GM19099 (cell line): ENCODE measurements around the gene VAV2.

Source experiments
- POLR2A ChIP-seq: IDR thresholded peaks from 3 replicates; pipeline ENCODE4 v1.6.1; 2011; ENCODE audit warnings: low read depth; ENCODE audit not compliant: insufficient read length; ENCODE audit errors: extremely low read depth

Gene VAV2

DNA sequence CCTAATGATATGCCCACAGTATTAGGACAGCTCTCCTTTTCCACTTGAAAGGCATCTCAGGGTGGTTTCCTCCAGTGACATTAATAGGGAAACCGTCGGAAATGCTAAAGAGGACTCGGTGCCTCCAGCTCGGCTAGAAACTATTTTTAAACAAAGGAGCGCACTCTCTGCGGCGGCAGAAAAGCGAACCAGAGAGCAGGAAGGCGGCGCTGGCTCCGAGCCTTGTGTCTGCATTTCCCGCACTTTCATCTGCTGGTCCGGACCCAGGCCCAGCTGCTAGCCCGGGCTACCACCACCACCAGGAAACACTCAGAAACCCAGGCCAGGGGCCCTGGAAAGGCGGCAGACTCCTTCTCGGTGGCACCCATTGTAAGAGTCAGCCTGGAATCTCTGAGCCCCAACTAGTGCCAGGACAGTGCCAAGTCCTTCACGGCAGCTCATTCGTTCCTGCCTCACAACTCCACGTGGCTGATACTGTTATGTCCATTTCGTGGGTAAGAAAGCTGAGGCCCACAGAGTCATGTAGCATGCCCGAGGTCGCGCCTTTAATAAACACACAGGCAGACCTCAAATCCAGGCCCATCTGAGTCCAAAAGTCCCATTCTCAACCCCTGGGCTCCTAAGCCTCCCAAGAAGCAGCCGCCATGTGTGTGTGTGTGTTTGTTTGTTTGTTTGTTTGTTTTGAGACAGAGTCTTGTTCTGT, 73.9 kb downstream of the VAV2 start:
- TF ChIP-seq POLR2A, result no peak

DNA sequence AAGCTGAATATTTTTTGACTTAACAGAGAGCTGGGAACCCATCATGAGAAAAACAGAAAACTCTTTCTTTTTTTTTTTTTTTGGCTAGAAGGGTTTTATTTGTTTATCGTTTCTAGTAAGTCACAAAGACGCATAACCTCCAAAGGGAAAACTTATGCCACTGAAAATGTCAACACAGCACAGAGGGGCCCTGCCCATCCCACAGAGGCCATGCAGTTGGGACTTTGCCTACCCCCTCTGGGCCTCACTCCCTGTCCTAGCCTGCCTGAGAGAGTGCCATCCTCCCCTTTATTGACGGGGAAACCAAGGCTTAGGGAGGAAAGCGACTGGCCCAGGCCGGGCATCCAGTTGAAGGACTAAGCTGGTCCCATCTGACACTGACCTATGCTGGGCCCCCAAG, 74.7 kb downstream of the VAV2 start:
- no peak for TF ChIP-seq POLR2A

DNA sequence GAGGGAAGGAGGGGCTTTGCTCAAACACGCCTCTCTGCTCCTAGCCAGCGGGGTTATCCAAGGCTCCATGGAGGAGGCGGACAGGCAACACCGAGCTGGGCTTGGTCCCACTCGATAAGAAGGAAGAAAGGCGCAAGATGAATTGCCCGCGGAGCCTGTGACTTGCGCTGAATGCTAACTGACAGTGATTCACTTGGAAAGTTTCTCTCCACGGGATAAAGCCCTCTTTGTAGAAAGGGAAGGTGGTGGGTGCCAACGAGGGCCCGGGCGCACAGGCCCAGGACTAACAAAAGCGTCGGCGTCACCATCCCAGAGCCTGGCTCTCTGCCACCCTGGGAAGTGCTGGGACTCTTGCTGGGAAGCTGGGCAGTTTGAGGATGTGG, 76.0 kb downstream of the VAV2 start:
- no peak for TF ChIP-seq POLR2A

- TF ChIP-seq POLR2A, result no peak
Measured at GRCh38 chr9:133915534-133916158, 76.5 kb downstream of the VAV2 start.

DNA sequence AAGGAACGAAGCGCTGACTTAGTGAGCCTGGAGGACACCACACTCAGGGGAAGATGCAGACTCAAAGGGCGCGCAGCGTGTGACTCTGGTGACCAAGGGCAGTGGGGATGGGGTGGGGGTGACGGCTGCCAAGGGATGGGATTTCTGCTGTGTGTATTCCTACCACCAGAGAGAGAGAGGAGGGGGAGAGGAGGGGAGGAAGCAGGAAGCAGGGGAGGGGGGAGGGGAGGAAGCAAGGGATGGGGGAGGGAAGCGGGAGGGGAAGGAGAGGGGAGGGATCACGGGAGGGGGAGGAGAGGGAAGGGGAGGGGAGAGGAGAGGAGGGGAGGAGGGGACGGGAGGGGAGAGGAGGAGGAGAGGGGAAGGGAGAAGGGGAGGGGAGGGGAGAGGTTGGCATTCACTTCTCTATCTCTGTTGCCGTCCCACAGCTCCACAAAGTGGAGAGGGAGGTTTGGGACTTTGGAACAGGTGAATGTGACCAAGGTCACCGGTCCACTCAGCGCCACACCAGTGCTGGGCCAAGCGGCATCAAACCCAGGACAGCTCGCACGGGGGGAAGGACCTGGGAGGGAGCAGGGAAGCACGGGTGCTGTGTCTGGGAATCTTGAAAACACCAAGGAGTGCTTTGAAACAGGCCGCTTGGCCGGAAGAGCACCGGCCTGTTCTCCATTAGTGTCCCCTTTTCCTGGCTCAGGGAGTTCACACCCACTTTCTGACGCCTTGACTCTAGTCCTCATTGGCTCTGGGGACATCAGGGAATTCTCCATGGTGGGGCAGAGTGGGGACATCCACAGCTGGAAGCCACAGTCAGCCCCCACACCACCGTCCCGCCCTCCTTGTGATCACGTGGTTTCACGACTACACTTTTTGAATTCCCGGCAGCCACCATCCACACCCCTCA, 77.4 kb downstream of the VAV2 start:
- no peak for TF ChIP-seq POLR2A

- no peak for TF ChIP-seq POLR2A
Measured at GRCh38 chr9:133913571-133914369, 78.4 kb downstream of the VAV2 start.

GRCh38 chr9:133910855-133911514, 81.1 kb downstream of the VAV2 start:
- no peak for TF ChIP-seq POLR2A

DNA sequence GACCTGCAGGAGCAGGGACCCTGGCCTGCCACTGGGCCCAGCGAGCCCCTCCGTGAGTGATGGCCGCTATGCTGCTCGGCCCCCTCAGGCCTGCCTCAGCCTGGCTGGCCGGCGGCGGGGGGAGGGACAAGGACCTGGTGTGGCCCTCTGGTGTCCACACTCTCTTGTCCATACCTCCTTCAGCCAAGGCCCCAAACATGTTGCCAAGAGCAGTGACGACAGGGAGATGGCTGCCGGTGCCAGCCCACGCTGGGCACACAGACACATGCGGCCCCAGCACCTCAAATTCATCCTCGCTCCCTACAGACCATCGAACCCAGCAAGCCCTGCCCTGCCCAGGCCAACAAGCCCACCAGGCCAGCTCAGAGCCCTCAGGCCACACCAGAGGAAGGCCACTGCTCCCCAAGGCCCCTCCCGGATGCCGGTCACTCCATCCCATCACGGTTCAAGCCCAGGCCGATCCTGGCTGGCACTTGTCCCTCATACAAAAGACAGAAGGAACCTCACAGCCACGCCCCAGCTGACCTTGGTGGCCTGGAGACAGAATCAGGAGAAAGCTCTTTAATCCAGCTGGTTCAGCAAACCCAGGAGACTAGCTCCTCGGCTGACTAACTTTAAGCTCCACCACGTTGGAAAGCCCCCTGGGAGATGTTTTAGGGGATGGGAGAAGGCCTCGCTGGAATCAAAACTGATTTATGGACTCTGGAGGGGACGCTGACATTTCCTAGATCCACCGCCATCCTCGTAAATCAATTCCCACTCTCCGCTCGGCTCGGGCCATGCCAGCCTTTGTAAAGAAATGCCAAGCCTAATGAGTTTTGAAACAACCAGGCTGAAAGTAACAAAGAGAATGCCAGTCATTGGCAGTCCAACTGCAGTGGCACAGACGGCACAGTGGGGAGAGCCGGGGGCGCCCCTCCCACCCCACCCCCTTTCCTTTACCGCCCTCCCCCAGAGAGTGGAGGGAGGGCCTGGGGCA, 84.9 kb downstream of the VAV2 start:
- TF ChIP-seq POLR2A, result no peak

DNA sequence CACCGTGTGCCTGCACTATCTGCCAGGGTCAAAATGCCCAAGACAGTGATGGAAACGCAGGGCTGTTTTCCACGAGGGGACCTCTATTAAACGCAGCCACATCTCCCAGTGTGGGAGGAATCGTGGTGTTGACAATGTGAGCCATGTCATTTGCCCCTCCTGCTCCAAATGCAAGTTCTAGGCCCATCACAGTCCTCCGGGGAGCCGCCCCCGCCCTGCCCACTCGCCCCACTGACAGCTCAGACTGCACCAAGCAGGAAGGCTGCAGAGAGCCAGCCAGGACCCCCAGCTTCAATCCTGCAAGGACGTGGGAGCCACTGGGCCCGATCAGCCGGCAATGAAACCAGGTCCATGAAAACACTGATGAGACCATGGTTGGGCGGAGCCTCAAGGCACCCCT, 85.9 kb downstream of the VAV2 start:
- no peak for TF ChIP-seq POLR2A

- no peak for TF ChIP-seq POLR2A
Measured at GRCh38 chr9:133905493-133905892, 86.6 kb downstream of the VAV2 start.

GRCh38 chr9:133904346-133905090, 87.6 kb downstream of the VAV2 start:
- TF ChIP-seq POLR2A, result no peak

DNA sequence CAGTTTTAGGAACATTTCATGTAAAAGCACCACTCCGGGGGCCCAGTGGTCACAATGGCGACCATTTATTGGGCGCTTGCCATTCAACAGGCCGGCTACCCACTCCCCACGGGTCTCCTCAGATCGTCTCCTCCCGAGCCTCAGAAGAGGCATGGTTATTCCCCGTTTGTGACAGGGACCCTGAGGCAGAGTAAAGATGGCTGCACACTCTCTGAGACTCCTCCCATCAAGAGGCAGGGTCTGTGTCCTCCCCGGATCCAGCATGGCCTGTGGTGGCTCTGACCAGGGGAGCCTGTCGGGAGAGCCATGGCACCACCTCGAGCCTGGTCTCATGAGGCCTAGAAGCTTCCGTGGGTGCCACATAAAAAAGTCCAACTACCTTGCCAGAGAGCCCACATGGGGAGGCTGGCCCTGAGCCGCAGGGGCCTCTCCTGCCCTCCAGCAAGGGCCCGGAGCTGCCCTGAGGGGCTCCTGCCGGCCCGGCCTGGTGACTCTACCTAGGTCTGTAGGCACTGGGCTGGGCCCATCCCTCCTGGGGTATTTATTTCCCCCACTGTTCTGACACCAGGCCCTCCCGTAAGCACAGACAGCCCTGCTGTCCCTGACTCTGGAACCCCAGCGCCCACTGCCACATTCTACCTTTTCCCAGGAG, 90.8 kb downstream of the VAV2 start:
- TF ChIP-seq POLR2A, result no peak
